WTC11 (cell line): Measurements from ENCODE around the gene FHIT.

Experiments
- ATF1 ChIP-seq: sonication (generic); formaldehyde crosslinking; IDR thresholded peaks from 2 replicates; pipeline ENCODE4 v1.8.1; 2023; ENCODE audit warnings: mild to moderate bottlenecking, moderate library complexity, missing genetic modification reagents
- CBFB ChIP-seq: sonication (generic); formaldehyde crosslinking; IDR thresholded peaks from 2 replicates; pipeline ENCODE4 v1.8.1; 2022; ENCODE audit warnings: mild to moderate bottlenecking, low read depth, missing genetic modification reagents
- ETV6 ChIP-seq: sonication (generic); formaldehyde crosslinking; IDR thresholded peaks from 2 replicates; pipeline ENCODE4 v1.8.1; 2022; ENCODE audit warnings: mild to moderate bottlenecking, missing genetic modification reagents
- MXD4 ChIP-seq: fragments of 250-450 bp; sonication (Bioruptor Pico); IDR thresholded peaks from 2 replicates; pipeline ENCODE4 v1.8.0; 2021; ENCODE audit warnings: mild to moderate bottlenecking, moderate library complexity, borderline replicate concordance
- MYBL2 ChIP-seq: sonication (generic); formaldehyde crosslinking; IDR thresholded peaks from 2 replicates; pipeline ENCODE4 v1.8.1; 2023; ENCODE audit warnings: mild to moderate bottlenecking, moderate library complexity, missing genetic modification reagents
- NFYB ChIP-seq: sonication (generic); formaldehyde crosslinking; conservative IDR thresholded peaks from 2 replicates; pipeline ENCODE4 v1.8.0; 2022; ENCODE audit warnings: low read depth, missing genetic modification reagents
- SMAD3 ChIP-seq: sonication (generic); formaldehyde crosslinking; IDR thresholded peaks from 2 replicates; pipeline ENCODE4 v1.8.0; 2022; ENCODE audit warnings: missing genetic modification reagents, mild to moderate bottlenecking, borderline replicate concordance
- ZNF232 ChIP-seq: sonication (generic); formaldehyde crosslinking; IDR thresholded peaks from 2 replicates; pipeline ENCODE4 v1.8.0; 2022; ENCODE audit warnings: mild to moderate bottlenecking, missing genetic modification reagents
- ZNF416 ChIP-seq: fragments of 250-450 bp; sonication (Bioruptor Pico); IDR thresholded peaks from 2 replicates; pipeline ENCODE4 v1.9.0; 2021; ENCODE audit warnings: mild to moderate bottlenecking, inconsistent platforms
- TF ChIP-seq, protein P1 (sequence below): fragments of 200-600 bp; IDR thresholded peaks from 2 replicates; pipeline ENCODE4 v1.8.0; 2022; ENCODE audit warnings: antibody characterized with exemption
- TF ChIP-seq, protein P2 (sequence below): sonication (generic); formaldehyde crosslinking; IDR thresholded peaks from 2 replicates; pipeline ENCODE4 v1.8.0; 2022; ENCODE audit warnings: mild to moderate bottlenecking, missing genetic modification reagents
- TF ChIP-seq, protein P3 (sequence below): sonication (generic); formaldehyde crosslinking; conservative IDR thresholded peaks from 2 replicates; pipeline ENCODE4 v1.8.1; 2022; ENCODE audit warnings: mild to moderate bottlenecking, missing genetic modification reagents
- TF ChIP-seq, protein P4 (sequence below): sonication (generic); formaldehyde crosslinking; IDR thresholded peaks from 2 replicates; pipeline ENCODE4 v1.8.0; 2022; ENCODE audit warnings: mild to moderate bottlenecking, missing genetic modification reagents
- TF ChIP-seq, protein P5 (sequence below): sonication (generic); formaldehyde crosslinking; IDR thresholded peaks from 2 replicates; pipeline ENCODE4 v1.8.1; 2022; ENCODE audit warnings: low read depth, missing genetic modification reagents, borderline replicate concordance

DNA sequence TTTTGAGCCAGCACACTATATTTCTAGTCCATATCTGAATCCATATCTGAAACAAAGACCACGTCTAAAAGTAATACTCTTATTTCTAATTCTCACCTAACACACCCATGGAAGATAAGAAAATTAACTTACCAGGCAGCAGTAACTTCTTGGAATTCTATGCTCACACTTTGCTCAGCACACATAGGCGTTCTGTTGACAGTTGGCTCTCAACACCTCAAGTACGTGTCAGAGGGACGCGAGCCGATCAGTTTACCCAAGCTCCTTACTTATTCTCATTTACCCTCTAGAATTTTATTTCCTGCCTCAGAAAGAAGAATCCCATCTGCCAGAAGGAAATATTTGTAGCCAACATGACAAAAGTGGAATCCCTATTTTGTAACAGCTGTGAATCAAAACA is 911.9 kb downstream of the FHIT start:
- TF ChIP-seq MYBL2 (CRISPR knock-in tag) (no peak), NFYB (no peak), ETV6 (CRISPR knock-in tag) (no peak), CBFB (CRISPR knock-in tag) (no peak), ATF1 (CRISPR knock-in tag) (no peak), SMAD3 (CRISPR knock-in tag) (no peak), MXD4 (CRISPR knock-in tag) (no peak), ZNF232 (CRISPR knock-in tag) (no peak), ZNF416 (CRISPR knock-in tag) (no peak)
- TF ChIP-seq, protein P1, sequence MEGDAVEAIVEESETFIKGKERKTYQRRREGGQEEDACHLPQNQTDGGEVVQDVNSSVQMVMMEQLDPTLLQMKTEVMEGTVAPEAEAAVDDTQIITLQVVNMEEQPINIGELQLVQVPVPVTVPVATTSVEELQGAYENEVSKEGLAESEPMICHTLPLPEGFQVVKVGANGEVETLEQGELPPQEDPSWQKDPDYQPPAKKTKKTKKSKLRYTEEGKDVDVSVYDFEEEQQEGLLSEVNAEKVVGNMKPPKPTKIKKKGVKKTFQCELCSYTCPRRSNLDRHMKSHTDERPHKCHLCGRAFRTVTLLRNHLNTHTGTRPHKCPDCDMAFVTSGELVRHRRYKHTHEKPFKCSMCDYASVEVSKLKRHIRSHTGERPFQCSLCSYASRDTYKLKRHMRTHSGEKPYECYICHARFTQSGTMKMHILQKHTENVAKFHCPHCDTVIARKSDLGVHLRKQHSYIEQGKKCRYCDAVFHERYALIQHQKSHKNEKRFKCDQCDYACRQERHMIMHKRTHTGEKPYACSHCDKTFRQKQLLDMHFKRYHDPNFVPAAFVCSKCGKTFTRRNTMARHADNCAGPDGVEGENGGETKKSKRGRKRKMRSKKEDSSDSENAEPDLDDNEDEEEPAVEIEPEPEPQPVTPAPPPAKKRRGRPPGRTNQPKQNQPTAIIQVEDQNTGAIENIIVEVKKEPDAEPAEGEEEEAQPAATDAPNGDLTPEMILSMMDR = no peak
- TF ChIP-seq, protein P2, sequence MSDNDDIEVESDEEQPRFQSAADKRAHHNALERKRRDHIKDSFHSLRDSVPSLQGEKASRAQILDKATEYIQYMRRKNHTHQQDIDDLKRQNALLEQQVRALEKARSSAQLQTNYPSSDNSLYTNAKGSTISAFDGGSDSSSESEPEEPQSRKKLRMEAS (CRISPR knock-in tag) = no peak
- TF ChIP-seq, protein P3, sequence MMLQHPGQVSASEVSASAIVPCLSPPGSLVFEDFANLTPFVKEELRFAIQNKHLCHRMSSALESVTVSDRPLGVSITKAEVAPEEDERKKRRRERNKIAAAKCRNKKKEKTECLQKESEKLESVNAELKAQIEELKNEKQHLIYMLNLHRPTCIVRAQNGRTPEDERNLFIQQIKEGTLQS (CRISPR knock-in tag) = no peak
- TF ChIP-seq, protein P4, sequence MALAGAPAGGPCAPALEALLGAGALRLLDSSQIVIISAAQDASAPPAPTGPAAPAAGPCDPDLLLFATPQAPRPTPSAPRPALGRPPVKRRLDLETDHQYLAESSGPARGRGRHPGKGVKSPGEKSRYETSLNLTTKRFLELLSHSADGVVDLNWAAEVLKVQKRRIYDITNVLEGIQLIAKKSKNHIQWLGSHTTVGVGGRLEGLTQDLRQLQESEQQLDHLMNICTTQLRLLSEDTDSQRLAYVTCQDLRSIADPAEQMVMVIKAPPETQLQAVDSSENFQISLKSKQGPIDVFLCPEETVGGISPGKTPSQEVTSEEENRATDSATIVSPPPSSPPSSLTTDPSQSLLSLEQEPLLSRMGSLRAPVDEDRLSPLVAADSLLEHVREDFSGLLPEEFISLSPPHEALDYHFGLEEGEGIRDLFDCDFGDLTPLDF (CRISPR knock-in tag) = no peak
- TF ChIP-seq, protein P5, sequence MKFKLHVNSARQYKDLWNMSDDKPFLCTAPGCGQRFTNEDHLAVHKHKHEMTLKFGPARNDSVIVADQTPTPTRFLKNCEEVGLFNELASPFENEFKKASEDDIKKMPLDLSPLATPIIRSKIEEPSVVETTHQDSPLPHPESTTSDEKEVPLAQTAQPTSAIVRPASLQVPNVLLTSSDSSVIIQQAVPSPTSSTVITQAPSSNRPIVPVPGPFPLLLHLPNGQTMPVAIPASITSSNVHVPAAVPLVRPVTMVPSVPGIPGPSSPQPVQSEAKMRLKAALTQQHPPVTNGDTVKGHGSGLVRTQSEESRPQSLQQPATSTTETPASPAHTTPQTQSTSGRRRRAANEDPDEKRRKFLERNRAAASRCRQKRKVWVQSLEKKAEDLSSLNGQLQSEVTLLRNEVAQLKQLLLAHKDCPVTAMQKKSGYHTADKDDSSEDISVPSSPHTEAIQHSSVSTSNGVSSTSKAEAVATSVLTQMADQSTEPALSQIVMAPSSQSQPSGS (CRISPR knock-in tag) = no peak
